Measurements from ENCODE around the gene MED12L.

DNA sequence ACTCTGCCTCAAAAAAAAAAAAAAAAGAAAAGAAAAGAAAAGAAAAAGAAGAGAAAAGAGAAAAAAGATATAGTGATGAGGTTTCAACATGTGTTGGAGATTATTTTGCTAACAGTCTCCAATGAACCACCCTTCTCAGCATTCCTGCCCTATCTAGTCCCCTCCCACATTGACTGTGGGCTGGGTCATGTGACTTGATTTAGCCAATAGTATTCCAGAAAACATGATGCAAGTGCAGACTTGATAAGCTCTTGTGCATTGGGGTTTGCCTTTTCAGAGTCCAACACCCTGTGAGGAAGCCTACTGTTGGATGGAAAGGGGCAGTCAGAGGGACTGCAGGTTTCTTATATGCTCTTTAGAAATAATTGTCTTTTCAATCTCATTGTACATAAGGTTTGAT lies 37.8 kb upstream of the MED12L start:
- TF ChIP-seq GATA2 (IDR thresholded peaks at IDR 0.05; ENCODE audit: low read depth, low read length) (no peak), GATA3 (IDR thresholded peaks at IDR 0.05; ENCODE audit: low read depth, low read length) (no peak)
